Subcutaneous adipose tissue (tissue), 4 donors: ENCODE results near the gene MAML3. TPM values are rescaled to one million over a fixed set of nuclear protein-coding genes. Genes with fewer than 3 reads are reported as not detected.

ENCODE experiments used
- total RNA-seq, 4 donors: library from RNA; depleted of rRNA; stranded (reverse); fragments of >200 nt; gene quantifications; one replicate each; pipeline ENCODE4 v1.1.0, GENCODE V29; 2016
- TF ChIP-seq, protein P1 (sequence below): fragments of 450-650 bp; IDR thresholded peaks from one replicate; pipeline ENCODE4 v1.5.1; 2016; ENCODE audit warnings: low read depth, mild to moderate bottlenecking, control low read depth, antibody characterized with exemption, moderate library complexity

MAML3 gene
- total RNA-seq, 4 donors from 2014 or later = 3.5 to 11.1 (median 9.1) TPM

DNA sequence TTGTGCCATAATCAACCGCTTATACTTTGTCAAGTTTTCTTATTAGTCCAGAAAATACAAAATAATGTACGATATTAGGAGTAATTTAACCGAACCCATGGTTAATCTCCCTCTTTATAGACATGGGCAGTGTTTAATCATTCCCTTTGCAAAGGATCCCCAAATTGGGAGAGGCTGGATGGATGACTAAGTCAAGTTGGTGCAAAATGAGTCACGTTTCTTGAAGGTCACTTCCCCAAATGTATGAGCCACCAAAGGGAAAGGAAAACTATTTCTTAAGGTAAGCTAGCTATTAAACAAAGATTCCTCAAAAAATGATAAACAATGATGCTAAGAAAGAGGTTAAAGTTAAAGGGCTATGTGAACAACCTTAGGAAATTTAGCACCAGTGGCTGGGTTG, 17.5 kb downstream of the MAML3 start:
- TF ChIP-seq, protein P1, sequence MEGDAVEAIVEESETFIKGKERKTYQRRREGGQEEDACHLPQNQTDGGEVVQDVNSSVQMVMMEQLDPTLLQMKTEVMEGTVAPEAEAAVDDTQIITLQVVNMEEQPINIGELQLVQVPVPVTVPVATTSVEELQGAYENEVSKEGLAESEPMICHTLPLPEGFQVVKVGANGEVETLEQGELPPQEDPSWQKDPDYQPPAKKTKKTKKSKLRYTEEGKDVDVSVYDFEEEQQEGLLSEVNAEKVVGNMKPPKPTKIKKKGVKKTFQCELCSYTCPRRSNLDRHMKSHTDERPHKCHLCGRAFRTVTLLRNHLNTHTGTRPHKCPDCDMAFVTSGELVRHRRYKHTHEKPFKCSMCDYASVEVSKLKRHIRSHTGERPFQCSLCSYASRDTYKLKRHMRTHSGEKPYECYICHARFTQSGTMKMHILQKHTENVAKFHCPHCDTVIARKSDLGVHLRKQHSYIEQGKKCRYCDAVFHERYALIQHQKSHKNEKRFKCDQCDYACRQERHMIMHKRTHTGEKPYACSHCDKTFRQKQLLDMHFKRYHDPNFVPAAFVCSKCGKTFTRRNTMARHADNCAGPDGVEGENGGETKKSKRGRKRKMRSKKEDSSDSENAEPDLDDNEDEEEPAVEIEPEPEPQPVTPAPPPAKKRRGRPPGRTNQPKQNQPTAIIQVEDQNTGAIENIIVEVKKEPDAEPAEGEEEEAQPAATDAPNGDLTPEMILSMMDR = no peak

DNA sequence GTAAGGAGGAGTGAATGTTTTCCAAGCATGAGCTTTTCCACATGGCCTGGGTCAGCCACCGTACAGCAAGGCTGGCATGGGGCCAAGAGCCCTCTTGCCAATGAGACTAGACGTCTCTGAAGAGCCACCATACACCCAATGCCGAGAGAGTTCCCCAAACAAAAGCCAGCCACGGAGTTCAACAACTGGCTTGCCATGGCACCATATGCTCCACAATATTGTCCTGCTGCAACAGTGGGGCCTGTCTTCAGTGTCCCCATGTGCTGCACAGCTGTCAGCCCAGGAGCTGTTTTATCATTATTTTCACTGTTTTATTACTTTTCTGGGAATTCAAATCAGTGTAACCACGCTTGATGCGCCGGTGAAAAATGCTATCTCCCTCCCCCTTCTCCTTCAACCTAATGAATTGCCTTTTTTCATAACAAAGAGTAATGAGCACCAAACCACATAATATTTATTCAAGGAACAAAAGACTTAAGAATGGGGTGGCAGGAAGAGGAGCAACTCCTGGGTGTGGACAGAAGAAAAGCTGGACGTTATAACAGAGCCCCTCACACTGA, 18.4 kb downstream of the MAML3 start:
- TF ChIP-seq, protein P1 = no peak

DNA sequence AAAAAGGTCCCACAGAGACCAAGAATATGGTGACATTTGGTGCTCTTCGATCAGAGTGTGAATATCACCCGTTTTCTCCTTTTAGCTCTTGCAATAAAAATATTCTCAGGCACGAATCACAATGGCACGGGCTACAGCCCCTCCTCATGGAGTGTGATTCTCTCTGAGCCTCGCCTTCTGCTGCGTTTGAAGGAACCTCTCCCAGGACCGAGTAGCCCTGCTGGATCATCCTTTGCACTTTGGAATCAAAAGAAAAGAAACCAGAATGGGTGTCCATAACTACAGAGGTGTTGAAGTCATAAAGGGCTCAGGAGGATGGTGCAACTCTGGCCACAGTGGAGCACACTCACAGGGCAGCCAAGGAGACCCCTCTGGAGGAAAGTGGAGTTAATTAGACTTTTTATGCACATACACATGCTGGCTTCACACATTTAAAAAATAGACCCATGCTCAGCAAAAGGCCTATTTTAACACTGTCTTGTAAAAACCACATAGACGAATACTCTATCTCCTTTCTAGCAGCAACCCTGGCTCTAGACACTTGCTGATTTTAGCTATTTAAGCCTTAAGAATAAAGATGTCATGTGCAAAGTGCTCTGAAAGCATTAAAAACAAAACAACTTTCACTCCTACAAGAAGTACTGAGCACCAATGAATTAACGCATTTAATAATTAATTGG, 19.1 kb downstream of the MAML3 start:
- TF ChIP-seq, protein P1 = no peak

DNA sequence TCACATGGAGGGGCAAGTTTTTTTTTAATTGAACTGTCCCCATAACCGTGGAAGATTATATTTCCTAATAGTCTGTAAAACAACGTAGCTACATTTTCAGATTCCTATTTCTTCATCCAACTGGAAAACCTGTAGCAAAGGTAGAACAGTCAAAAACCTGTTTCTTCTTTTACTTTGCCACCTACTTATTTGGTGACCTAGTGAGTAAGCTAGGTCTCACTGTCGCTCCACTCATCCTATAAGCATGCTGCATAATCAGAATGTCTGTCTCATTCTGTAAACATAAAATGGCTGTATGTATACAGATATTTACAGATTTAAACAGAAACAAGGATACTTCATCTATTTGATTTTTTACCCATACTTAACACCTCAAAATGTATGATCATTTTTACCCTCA, 20.4 kb downstream of the MAML3 start:
- TF ChIP-seq, protein P1 = no peak

DNA sequence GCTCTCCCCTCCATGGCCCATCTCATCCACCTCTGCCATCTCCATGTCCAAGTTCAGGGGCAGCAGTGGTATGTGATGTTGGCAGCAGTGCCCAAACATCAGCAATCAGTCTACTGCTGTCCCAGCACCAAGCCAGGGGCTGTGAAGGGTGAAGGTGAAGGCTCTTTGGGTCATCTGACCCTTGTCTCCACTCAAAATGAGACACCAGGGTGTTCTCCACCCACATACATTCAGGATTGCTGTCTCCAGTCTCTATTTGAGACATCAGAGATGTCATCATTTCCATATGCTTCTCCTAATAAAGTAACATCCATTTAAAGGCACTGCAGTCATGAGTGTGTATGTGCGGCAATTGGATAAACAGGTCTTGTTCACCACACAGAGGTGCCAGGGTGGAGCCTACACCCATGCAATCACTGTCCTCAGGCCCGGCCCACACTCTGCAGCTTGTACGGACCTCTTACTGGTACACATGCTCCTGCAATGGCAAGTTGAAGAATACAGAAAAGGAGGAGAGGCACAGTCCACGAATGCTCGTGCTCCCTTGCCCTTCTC, 22.2 kb downstream of the MAML3 start:
- TF ChIP-seq, protein P1 = no peak

DNA sequence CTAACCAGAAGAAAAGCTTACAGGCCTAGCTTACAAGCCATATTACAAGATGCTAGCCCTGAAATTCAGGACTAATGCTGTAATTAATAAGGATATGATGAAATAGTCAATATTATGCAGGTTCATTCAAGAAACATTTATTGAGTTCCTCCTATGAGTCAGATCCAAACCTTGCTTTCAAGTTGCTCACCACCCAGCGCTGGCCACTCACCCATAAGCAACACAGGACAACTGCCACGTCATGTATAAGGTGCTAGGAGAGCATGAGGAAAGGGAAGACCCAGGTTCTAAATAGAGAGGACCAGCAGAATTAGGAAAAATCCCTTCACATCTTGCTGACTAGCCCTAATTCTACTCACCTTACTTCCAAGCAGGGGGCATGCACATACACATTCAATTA, 23.3 kb downstream of the MAML3 start:
- TF ChIP-seq, protein P1 = no peak

DNA sequence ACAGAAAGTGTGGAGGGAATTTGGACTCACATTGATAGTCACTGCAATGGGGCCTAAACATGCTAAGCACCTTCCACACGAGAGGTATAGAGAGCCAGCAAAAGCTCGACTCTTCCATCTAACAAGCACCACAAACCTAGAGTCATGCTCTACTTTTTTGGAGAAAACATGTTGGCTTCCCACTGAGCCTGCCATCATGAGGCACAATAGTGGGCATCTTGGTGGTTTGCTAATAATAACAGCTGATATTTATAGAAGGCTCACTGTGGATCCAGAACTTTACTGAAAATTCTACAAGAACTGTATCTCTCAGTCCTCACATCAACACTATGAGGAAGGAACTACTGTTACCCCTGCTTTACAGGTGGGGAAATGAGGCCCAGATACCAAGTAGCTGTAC, 26.6 kb downstream of the MAML3 start:
- TF ChIP-seq, protein P1 = no peak
